Measurements from ENCODE around the gene NLRP10.

NLRP10 gene

DNA sequence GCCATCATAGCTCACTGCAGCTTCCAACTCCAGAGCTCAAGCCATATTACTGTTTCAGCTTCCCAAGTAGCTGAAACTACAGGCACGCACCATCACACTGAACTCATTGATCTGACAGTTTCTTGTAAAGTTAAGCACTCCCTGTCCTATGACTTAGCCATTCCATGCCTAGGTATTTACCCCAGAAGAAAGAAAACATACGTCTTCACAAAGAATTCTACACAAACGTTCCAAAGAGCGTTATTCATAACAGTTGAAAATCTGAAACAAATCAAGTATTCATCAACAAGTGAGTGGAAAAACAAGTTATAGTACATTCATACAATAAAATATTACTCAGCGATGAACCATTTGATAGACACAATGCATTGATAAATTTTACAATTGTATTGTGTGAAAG lies 7.8 kb upstream of the NLRP10 start:
- DNase-seq (ENCODE audit: low spot score) = no peak

DNA sequence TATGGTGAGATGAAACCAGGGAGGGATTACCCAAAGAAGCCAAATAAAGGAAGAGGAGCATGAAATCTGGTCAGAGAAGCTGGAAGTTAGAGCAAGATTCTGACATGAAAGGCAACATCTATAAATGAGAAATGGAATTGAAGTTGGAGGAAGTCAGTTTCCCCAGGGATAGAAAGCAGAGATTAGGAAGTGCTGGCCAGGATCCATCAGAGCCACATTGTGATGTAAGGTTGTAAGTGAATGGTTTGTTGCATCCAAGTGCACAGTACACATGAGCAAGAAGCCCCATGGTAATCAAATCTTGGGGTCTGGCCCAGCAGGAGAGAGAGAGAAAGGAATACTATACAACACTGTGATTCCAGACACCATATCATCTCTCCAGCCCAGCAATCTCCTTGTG lies 6.6 kb upstream of the NLRP10 start:
- no peak for DNase-seq (ENCODE audit: low spot score)

DNA sequence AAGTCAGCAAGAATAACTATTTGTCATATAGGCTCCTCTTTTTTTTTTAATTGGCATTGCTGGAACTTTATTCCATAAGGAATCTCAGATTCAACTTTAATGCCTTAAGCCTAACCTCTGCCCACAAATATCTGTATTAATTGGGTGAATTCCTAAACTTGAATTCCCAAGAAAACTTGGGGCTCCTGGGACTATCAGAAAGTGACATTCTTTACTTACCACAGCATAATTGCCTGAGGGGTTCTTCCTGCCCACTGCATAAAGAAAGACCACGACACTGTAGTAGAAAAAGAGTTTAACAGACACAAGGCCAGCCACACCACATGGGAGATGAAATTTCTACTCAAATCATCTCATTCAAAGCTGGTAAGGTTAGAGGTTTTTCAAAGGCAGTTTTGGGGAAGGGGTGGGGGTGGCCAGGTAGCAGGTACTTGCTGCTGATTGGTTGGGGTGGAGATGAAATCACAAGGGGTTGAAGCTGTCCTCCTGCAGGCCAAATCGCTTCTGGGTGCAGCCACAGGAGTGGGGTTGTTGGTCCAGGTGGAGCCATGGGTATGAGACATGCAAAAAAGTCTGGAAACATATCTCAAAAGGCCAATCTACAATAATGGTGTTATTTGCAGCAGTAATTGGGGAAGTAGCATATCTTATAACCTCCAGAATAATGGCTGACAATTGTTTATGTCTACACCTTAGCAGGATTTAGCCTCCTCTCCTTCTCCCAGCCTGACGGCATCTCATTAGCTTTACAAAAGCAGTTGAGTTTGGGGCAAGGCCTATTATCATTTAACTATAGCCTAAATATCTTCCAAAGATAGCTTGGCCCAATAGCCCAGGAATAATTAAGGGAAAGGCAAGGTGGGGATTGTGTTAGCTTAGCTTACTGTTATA lies 4.8 kb upstream of the NLRP10 start:
- DNase-seq (ENCODE audit: low spot score) = no peak

DNA sequence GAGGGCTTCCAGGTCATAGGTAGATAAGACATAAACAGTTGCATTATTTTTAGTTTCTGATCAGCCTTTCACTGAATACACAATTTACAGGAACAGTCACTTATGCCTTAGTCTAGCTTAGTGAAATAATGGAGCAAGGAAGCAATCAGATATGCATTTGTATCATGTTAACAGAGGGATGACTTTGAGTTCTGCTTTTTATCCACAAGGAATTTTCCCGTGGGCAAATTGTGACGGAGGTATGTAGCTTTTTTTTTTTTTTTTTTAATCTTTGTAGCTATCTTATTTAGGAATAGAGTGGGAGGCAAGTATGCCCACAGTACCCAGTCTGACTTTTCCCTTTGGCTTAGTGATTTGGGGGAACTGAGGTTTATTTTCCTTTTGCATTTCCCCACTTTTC lies 3.4 kb upstream of the NLRP10 start:
- DNase-seq (ENCODE audit: low spot score) = no peak

DNA sequence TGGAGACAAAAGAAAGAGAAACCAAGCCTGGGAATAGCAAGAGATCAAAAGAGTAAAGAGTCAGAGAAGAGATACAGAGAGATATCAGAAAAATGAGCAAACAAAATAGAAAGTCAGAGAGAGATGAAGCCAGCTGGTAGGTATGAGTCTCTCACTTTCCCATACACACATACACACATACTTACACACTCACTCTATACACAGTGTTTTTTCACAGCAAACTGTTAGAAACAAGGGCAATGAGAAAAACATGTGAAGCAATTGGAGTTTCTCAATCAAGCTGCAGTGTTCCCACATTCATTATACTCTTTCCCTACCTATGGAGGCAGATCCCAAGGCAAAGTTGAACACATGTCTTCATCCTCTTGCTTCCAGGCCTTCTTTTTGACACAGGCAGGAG lies 2.6 kb upstream of the NLRP10 start:
- DNase-seq (ENCODE audit: low spot score) = no peak

DNA sequence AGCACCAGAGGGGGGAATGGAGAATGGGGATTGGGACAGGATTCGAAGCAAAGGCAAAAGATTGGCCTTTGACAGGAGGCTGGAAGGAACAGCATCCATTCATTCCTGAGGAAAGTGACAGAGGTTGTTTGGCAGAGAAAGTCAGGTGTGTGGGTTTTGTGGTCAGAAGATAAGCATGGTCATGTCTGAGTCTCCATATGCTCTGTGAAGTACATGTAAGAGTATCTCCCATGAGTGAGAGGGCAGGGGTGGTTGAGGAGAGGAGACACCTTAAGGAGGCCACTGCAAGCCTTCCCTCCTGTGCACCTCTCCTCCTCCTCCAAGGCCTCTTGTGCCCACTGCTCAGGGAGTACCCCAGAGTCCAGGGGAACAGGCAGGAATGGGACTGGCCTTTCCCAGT lies 1.9 kb upstream of the NLRP10 start:
- no peak for DNase-seq (ENCODE audit: low spot score)

DNA sequence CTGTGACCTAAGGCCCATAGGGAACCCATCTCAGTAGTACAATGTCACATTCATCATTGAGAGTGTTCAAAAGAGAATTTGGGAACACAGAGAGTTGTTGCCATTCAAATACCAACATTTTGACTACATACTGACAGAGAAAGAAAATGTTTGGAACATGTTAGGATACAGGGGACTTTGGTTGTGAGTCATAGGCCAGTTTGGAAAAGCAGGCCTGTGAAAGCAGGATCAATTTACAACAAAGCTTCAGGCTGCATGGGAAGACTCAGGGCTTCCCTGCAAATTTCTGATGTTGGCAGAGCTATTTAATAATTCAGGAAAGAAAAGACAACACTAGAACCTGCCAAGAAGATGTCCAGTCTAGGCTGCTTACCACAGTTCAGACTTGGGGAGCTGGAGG lies 374 bp downstream of the NLRP10 start:
- no peak for DNase-seq (ENCODE audit: low spot score)

DNA sequence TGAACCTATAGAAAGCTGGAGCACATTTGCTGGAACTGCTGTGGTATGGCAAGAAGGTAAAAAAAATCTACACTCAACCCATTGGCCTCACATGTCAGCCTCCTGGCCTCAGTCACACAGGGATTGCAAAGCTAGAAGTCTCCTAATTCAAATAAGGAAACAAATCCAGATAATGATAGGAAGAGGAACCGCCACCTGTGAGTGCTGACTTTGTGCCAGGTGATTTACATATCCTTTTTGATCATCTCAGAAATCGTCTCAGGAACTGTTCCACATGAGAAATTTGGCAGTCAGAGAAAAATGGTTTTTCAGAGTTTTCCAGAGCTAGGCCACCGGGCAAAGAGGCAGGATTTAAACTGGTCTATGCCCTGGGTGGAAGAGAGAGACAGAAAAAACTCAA lies 986 bp downstream of the NLRP10 start:
- DNase-seq (ENCODE audit: low spot score) = no peak

DNA sequence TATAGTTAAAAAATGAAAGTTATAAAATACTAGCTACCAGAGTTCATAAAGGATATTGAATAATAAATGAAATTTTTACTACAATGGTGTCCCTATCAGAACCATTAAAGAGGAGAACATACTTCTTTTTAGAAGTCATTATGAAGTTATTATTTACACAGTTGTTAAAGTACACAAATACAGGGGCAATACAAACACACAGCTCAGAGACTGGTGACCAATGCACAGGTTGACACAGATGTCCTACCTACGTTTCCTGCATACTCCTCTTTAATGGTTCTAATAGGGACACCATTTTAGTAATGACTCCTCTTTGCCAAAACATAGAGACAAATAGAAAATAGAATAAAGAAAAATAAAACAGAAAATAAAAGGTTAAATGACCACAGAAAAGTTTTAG lies 10.1 kb downstream of the NLRP10 start:
- no peak for DNase-seq (ENCODE audit: low spot score)

DNA sequence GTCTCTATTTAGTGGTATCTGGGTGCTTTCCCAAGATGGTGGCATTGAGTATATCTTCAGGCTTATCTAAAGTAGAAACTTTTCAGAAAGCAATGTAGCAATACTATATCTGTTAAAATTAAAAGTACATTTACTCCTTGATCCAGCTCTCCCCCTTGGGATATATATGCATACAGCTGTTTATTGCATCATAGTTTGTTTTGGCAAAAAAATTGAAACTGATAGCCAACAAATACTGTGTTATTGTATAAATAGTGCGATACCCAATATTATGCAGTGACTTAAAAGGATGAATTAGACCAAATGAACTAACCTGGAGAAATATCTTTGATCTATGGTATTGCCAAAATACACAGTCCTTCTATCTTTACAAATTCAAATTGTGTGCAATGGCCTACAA lies 15.3 kb downstream of the NLRP10 start:
- DNase-seq (ENCODE audit: low spot score) = no peak

DNA sequence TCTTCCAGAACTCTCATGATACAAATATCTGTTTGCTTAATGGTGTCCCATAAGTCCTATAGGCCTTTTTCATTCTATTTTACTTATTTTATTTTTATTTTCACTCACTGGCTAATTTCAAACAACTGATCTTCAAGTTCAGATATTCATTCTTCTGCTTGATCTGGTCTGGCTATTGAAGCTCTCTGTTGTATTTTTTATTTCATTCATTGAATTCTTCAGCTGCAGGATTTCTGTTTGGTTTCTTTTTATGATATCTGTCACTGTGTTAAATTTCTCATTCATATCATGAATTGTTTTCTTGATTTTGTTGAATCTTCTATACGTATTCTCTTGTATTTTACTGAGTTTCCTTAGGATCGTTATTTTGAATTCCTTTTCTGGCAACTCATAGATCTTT lies 21.1 kb downstream of the NLRP10 start:
- no peak for DNase-seq (ENCODE audit: low spot score)

DNA sequence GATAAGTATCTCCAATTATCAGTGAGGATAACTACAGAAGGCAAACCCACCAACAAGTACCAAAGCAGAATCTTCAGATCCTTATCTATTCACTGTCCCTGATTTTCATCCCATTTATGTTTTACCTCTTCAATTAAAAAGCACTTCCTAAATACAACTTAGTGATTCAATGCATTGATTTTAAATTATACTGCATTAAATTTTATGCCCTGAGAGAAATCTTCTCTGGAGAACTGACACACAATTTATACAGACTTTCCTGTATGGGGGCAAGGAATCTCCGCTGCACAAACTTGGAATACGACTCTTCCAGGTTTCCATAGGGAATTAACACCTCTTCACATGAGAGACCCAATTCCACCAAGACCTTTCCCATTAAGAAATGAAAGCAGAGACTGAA lies 23.6 kb downstream of the NLRP10 start, which contains the start of gene OR10A3:
Gene OR10A3 (minus strand): TSS at position 101 of the 400 bp plus-strand sequence. CDS start 2,188 bp downstream, outside the sequence.
- DNase-seq (ENCODE audit: low spot score) = no peak

DNA sequence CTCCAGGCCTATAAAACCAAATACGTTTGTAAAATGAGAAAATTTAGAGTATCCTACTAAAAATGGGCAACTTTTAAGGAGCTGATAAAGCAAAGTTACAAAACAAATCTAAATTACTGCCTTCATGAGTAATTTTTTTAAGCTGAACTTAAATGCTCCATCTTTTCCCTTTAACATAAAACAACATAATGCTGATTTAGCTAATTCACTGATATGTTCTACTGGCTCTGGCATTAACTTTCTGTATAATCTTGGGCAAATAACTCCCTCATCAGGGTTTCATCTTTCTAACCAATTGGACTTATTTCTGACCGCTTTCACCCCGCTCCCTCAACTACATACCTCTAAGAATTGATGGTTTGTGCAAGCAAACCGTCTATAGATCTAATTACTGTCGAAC lies 24.1 kb downstream of the NLRP10 start:
- no peak for DNase-seq (ENCODE audit: low spot score)

DNA sequence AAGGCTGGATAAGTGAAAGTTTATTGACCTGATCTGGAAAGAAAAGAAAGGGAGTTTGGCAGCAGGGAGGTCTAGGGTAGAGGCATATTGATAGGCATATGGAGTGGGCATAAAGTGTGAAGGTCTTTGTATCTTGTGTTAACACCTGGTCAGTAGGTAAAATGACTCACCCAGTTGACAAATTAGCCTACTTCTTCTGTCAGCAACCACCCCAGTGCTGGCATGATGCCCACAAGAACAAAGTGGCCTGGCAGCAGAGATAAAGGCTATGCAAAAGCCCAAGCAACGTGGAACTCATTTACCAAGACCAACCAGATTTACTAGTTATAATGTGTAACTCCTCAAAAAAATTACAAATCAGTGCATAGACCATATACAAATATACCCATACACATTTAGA lies 28.6 kb downstream of the NLRP10 start:
- DNase-seq (ENCODE audit: low spot score) = no peak

DNA sequence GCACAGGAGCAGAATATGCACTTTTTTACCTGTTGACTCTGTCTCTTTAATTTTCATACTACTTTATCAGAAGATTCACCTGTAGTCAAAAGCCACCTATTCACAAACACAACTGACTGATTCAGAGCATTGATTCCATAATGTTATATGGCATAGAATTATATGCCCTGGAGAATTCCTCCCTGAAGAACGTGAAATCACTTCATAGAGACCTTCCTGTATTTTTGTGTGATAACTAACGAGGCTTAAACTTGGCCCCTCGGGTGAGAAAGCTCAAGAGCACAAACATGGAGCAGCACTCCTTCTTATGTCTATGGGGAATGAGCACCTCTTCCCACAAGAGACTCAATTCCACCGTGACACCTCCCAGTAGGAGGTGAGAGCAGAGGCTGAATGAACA lies 34.1 kb downstream of the NLRP10 start, which contains the start of gene OR10A6:
Gene OR10A6 (minus strand): TSS at position 101 of the 400 bp plus-strand sequence. CDS start 2,606 bp downstream, outside the sequence.
- no peak for DNase-seq (ENCODE audit: low spot score)

DNA sequence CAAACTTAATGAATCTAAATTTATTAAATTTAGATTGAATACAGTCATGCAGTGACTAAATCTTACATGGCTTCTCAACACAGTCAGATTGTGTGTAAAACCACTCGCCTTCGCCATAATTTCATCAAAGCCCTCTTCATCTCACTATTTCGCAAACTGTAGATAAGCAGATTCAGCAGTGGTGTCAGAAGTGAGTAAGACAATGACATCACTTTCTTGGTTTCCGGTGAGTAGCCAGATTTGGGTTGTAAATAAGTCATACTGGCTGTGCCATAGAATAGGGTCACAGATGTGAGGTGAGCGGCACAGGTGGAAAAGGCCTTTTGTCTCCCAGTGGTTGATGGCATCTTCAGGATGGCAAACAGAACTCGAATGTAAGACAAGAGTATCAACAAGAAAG lies 37.6 kb downstream of the NLRP10 start:
- DNase-seq (ENCODE audit: low spot score) = no peak

DNA sequence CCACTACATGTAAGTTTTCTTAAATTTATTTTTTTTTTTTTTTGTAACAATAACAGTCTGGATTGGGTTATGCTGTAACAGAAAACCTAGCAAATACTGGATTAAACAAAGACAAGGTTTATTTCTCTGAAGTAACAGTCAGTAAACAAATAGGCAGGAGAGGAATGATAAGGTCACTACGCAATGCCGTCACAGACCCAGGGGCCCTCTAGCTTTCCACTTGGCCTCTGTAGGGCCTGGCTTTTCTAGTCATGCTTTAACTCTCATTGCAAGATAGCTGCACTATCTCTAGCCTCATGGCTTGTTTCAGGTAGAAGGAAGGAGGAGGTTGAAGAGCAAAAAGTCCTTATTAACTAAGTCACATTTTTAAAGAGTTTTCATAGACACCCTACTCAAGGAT lies 40.7 kb downstream of the NLRP10 start:
- DNase-seq (ENCODE audit: low spot score) = no peak

DNA sequence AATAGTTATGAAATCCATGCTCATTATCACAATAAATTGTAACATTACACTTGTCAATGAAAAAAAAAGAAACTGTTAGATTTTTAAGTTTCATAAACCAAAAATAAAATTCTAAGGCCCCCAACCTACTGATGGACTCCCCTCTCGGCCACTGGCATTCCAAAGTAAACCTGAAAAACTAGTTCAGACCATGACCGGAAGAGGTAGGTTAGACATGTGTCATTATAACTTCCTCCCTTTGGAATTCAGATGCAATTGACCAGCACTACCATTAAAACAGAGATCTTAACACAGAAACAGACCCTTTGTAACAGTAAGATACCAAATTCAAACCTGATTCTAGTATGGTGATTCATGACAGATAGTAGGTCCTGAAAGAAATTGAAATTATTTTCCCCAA lies 47.1 kb downstream of the NLRP10 start:
- DNase-seq (ENCODE audit: low spot score) = no peak
